ENCODE data around the gene LY86.

GRCh38 chr6:6596529-6597328 is 8.2 kb downstream of the LY86 start:
- TF ChIP-seq CTCF (IDR thresholded peaks at IDR 0.05; ENCODE audit: poor library complexity, severe bottlenecking) (no peak), EZH2 (IDR thresholded peaks at IDR 0.05; ENCODE audit: borderline replicate concordance, insufficient read depth, low read length, poor library complexity, severe bottlenecking) (no peak), EP300 (conservative IDR thresholded peaks at IDR 0.05; ENCODE audit: poor library complexity, severe bottlenecking) (no peak), POLR2AphosphoS5 (IDR thresholded peaks at IDR 0.05) (no peak), TAF1 (IDR thresholded peaks at IDR 0.05; ENCODE audit: low read depth) (no peak), RAD21 (conservative IDR thresholded peaks at IDR 0.05) (no peak), MXI1 (conservative IDR thresholded peaks at IDR 0.05; ENCODE audit: poor library complexity, severe bottlenecking) (no peak), SMC3 (conservative IDR thresholded peaks at IDR 0.05; ENCODE audit: poor library complexity) (no peak)
- TF ChIP-seq, protein P1, sequence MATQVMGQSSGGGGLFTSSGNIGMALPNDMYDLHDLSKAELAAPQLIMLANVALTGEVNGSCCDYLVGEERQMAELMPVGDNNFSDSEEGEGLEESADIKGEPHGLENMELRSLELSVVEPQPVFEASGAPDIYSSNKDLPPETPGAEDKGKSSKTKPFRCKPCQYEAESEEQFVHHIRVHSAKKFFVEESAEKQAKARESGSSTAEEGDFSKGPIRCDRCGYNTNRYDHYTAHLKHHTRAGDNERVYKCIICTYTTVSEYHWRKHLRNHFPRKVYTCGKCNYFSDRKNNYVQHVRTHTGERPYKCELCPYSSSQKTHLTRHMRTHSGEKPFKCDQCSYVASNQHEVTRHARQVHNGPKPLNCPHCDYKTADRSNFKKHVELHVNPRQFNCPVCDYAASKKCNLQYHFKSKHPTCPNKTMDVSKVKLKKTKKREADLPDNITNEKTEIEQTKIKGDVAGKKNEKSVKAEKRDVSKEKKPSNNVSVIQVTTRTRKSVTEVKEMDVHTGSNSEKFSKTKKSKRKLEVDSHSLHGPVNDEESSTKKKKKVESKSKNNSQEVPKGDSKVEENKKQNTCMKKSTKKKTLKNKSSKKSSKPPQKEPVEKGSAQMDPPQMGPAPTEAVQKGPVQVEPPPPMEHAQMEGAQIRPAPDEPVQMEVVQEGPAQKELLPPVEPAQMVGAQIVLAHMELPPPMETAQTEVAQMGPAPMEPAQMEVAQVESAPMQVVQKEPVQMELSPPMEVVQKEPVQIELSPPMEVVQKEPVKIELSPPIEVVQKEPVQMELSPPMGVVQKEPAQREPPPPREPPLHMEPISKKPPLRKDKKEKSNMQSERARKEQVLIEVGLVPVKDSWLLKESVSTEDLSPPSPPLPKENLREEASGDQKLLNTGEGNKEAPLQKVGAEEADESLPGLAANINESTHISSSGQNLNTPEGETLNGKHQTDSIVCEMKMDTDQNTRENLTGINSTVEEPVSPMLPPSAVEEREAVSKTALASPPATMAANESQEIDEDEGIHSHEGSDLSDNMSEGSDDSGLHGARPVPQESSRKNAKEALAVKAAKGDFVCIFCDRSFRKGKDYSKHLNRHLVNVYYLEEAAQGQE (IDR thresholded peaks at IDR 0.05; ENCODE audit: borderline replicate concordance): no peak

Data from neural cell (in vitro differentiated cells).